Aorta (tissue), 5 donors: Measurements from ENCODE around the gene NRL. TPM values are rescaled to one million over a fixed set of nuclear protein-coding genes. Genes with fewer than 3 reads are reported as not detected.
A peak's percentile ranks its signal among the peaks of the same experiment; 100 is the strongest.

Experiments
- ATAC-seq: fragments of 200-7000 bp; cut with Tn5 transposase; one replicate; pipeline ENCODE4 v1.9.1; 2022; ENCODE audit warnings: moderate library complexity; ENCODE audit not compliant: low FRiP score
- DNase-seq, 2 donors: peaks; one replicate each; pipeline ENCODE4 v3.0.0-alpha.2; 2020
- H3K27ac ChIP-seq, 2 donors: one replicate each; pipeline ENCODE4 v1.5.1; 2013; ENCODE audit warnings: low read length in 2 of 2, mild to moderate bottlenecking in 2 of 2, moderate library complexity in 2 of 2, control low read depth in 1 of 2, inconsistent platforms in 1 of 2, low read depth in 1 of 2
- H3K27me3 ChIP-seq, 2 donors: one replicate each; pipeline ENCODE4 v1.6.1; 2013; ENCODE audit warnings: control low read depth in 1 of 2, low read length in 1 of 2, mild to moderate bottlenecking in 1 of 2, moderate library complexity in 1 of 2; ENCODE audit not compliant: insufficient read depth in 2 of 2, control insufficient read depth in 1 of 2
- H3K36me3 ChIP-seq, 2 donors: one replicate each; pipeline ENCODE4 v1.6.1; 2013; ENCODE audit warnings: control low read depth in 1 of 2, low read length in 1 of 2, mild to moderate bottlenecking in 1 of 2; ENCODE audit not compliant: insufficient read depth in 2 of 2, control insufficient read depth in 1 of 2
- H3K4me1 ChIP-seq, 2 donors: one replicate each; pipeline ENCODE4 v1.6.1; 2013; ENCODE audit warnings: low read length in 2 of 2, control low read depth in 1 of 2, mild to moderate bottlenecking in 1 of 2, moderate library complexity in 1 of 2; ENCODE audit not compliant: insufficient read depth in 2 of 2, control insufficient read depth in 1 of 2
- H3K4me3 ChIP-seq, 2 donors: one replicate each; pipeline ENCODE4 v1.5.1; 2013; ENCODE audit warnings: low read length in 2 of 2, control low read depth in 1 of 2, mild to moderate bottlenecking in 1 of 2
- H3K9me3 ChIP-seq: one replicate; pipeline ENCODE4 v1.6.1; 2013; ENCODE audit warnings: mild to moderate bottlenecking, low read length; ENCODE audit not compliant: control insufficient read depth
- WGBS, 2 donors: extraction: QIAGEN DNeasy Blood & Tissue Kit; methylation state at CpG; one replicate each; pipeline ENCODE4 v1.1.7; 2013; 5-methylcytosine and 5-hydroxymethylcytosine counted together
- intact Hi-C, 2 donors: fragments of 100-400 bp; cut with DNase I; formaldehyde crosslinking; loops; one replicate each; pipeline versions ENCODE4 v1.14.2 to v1.15.0; 2022
- polyA plus RNA-seq, 2 donors: library from polyadenylated mRNA; stranded (reverse); fragments of 200-250 nt; gene quantifications; one replicate each; pipeline ENCODE4 v1.2.3, GENCODE V29; 2013
- total RNA-seq, 2 donors: library from RNA; stranded (reverse); fragmentation: NEBNext Ultra II Directional; extraction: Animal tissue kit (Norgen Biotek cat#: 25700); gene quantifications; one replicate each; pipeline ENCODE4 v1.2.1, GENCODE V29; 2021
- donor health status: healthy with polysubstance abuse.
- donor health status: Bipolar disorder and iron deficiency.
- donor health status: DM: no; HTN: no; CAD: no.
- donor health status: DM: no; HTN: no; CAD: no.
- donor health status: DM: yes; HTN: yes; CAD: no.

NRL gene
- total and polyA plus RNA-seq, 4 donors, result 0.63 to 1.4 (median 1.2) TPM

- Histone ChIP-seq H3K27ac (peak within 1 kb of the TSS in 1 of 2 donors; percentile 61), H3K4me3 (peak within 1 kb of the TSS; percentile 46 to 52), H3K9me3 (no peaks in the 10 kb centered on the region), H3K27me3 (no peaks in the 10 kb centered on the region), H3K4me1 (no peaks in the 10 kb centered on the region), H3K36me3 (no peaks in the 10 kb centered on the region)
- ATAC-seq, result peak; percentile 92
- intact Hi-C loops, result loop anchor here (2.0 to 5.0 kb wide), 2 partner anchors 34 to 220 kb away; partner anchors contain the start of genes DCAF11 (in 1 of the 2) and NRL (in 1 of the 2)
- WGBS, 2 donors, result 0 to 1% methylated on average over 24 to 25 of the region's 25 CpGs
- DNase-seq, result peak; percentile 97 to 98
Measured at GRCh38 chr14:24146453-24146977, 31.8 kb upstream of the NRL start, which contains the start of gene PSME2. TSS of gene PSME2 (minus strand) at chr14:24146610. CDS start at chr14:24146581, 29 bp downstream.

- DNase-seq (no peak), ATAC-seq (no peak)
- no peaks in the 10 kb centered on the region for H3K4me1 ChIP-seq
- H3K9me3 ChIP-seq, result no peaks in the 10 kb centered on the region
- 16 to 24% methylated on average over 9 of the region's 9 CpGs for WGBS, 2 donors
- peak overlapping the region in 1 of 2 donors; percentile 21 for H3K27ac ChIP-seq
- H3K4me3 ChIP-seq, result peak overlapping the region; percentile 23 to 50
- no peaks in the 10 kb centered on the region for H3K36me3 ChIP-seq
- intact Hi-C loops, result loop anchor here (2.0 to 5.0 kb wide), 2 partner anchors 34 to 221 kb away; partner anchors contain the start of genes DCAF11 (in 1 of the 2) and NRL (in 1 of the 2)
- no peaks in the 10 kb centered on the region for H3K27me3 ChIP-seq
Measured at GRCh38 chr14:24145690-24146452, 31.1 kb upstream of the NRL start.

DNA sequence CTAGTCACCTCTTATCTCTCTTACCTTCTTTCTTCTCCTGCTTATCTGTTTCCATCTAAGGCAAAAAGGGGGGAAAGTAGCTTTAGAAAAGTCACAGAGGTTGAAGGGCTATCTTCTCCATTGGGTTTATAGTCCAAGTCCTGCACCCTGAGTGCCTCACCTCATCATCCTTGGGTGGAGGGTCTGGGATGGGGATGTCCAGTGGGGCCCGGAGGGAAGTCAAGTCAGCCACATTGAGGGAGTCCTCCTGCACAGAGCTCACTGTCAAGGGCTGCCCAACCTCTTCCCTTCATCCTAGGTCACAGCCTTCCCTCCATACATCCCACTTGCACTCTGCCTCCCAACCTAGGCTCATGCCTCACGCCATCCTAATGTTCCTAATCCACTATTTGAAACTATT is 30.5 kb upstream of the NRL start:
- intact Hi-C loops, result loop anchor here in 1 of 2 donors (5.0 kb wide), 1 partner anchor 33 kb away; the partner anchor contains the start of genes DCAF11 and NRL
- ATAC-seq (no peak), DNase-seq (no peak)
- no peak overlapping the region for H3K4me3 ChIP-seq
- no peaks in the 10 kb centered on the region for H3K27me3 ChIP-seq
- WGBS, 2 donors, result 95 to 96% methylated on average over 2 of the region's 2 CpGs
- H3K4me1 ChIP-seq, result no peaks in the 10 kb centered on the region
- H3K27ac ChIP-seq, result no peak overlapping the region
- H3K9me3 ChIP-seq, result no peaks in the 10 kb centered on the region
- H3K36me3 ChIP-seq, result no peaks in the 10 kb centered on the region

DNA sequence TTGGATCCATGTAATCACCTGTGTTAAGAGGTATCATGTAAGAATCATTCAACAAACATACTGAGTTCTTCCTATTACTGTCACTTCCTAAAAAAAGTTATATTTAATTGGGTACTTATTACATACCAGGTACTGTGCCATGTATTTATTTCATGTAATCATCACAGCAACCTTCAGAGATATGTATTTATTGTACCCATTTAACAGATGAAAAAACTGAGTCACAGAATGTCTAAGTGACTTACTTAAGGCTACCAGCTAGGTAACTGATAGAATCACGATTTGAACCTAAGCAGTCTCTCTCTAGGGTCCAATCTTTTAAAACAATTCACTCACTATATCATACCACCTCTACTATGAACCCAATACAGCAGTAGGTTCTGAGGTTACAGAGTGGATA is 29.7 kb upstream of the NRL start:
- intact Hi-C loops, result no loop called here
- no peaks in the 10 kb centered on the region for H3K27me3 ChIP-seq
- H3K4me1 ChIP-seq, result no peaks in the 10 kb centered on the region
- H3K36me3 ChIP-seq, result no peaks in the 10 kb centered on the region
- no peak for ATAC-seq
- DNase-seq, result no peak
- no peak overlapping the region for H3K4me3 ChIP-seq
- WGBS, 2 donors, result 88 to 97% methylated on average over 1 of the region's 1 CpG
- H3K27ac ChIP-seq, result no peak overlapping the region
- no peaks in the 10 kb centered on the region for H3K9me3 ChIP-seq

DNA sequence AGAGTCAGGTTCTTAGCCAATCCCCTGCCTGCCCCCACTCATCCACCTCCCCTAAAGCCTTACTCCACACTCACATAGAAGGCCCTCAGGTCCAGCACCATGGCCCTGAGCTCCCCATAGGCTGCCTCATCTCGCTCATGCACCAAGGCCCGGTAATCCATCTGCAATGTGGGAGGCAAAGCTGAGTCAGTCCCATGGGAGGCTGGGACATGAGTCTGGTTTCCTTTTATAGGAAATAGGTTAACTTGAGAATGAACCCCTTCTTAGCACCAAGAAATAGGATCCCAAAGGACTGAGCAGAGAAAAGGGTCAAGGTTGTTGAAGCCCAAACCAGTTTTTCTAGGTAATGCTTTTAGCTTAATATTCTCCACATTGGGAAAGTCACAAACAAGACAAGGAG is 28.8 kb upstream of the NRL start:
- Histone ChIP-seq H3K4me3 (no peak overlapping the region), H3K9me3 (no peaks in the 10 kb centered on the region), H3K27me3 (no peaks in the 10 kb centered on the region), H3K36me3 (no peaks in the 10 kb centered on the region), H3K27ac (no peak overlapping the region), H3K4me1 (no peaks in the 10 kb centered on the region)
- 63 to 65% methylated on average over 2 of the region's 2 CpGs for WGBS, 2 donors
- intact Hi-C loops, result no loop called here
- ATAC-seq, result no peak
- peak; percentile 21 to 51 for DNase-seq

DNA sequence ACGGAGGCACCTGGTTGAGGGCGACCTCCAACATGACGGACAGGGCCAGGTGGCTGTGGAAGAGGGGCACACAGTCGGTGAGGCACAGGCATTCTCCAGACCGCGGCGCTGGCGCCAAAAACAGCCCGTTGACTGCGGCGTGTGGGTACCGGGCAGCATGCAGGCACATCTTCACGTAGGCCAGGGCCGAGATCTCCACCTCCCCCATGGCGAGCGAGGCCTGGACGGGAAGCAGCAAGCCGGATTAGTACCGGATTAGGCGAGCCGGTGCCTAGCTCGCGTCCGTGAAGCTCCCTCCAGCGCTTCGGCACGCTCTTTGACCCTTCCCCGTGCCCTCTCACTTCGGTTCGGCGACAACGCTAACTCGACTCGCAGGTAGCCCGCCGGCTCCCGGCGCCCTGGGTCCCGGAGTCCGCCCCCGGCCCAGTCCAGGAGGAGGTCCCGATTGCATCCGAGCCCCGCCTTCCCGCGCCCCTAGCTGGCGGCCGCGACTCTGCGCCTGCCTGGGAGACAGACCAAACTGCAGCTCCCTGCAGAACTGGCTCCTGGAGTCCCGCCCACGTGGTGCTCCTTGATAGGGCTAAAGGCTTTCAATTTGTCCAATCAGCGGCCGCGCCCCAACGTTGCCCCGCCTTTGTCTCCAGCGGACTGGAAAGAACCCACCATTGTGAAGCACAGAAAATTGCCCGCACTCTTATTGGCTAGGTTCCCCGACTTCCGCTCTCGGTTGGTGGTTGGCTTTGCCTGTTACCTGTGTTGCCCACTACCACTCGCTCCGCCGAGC is 26.5 kb upstream of the NRL start, which contains the start of gene EMC9:
Gene EMC9, minus strand, starts transcription at position 495 of the 784 bp plus-strand sequence. Its CDS starts 287 bp downstream, at position 208.
- ATAC-seq, result peak; percentile 97
- H3K4me1 ChIP-seq, result no peaks in the 10 kb centered on the region
- peak within 1 kb of the TSS; percentile 20 to 53 for H3K4me3 ChIP-seq
- no peaks in the 10 kb centered on the region for H3K36me3 ChIP-seq
- no peaks in the 10 kb centered on the region for H3K9me3 ChIP-seq
- no peaks in the 10 kb centered on the region for H3K27me3 ChIP-seq
- DNase-seq, result peak; percentile 100
- H3K27ac ChIP-seq, result peak within 1 kb of the TSS in 1 of 2 donors; percentile 60
- intact Hi-C loops, result loop anchor here in 1 of 2 donors (2.0 kb wide), 1 partner anchor 26 kb away; the partner anchor contains the start of genes DCAF11 and NRL
- 0 to 1% methylated on average over 61 to 65 of the region's 65 CpGs for WGBS, 2 donors

DNA sequence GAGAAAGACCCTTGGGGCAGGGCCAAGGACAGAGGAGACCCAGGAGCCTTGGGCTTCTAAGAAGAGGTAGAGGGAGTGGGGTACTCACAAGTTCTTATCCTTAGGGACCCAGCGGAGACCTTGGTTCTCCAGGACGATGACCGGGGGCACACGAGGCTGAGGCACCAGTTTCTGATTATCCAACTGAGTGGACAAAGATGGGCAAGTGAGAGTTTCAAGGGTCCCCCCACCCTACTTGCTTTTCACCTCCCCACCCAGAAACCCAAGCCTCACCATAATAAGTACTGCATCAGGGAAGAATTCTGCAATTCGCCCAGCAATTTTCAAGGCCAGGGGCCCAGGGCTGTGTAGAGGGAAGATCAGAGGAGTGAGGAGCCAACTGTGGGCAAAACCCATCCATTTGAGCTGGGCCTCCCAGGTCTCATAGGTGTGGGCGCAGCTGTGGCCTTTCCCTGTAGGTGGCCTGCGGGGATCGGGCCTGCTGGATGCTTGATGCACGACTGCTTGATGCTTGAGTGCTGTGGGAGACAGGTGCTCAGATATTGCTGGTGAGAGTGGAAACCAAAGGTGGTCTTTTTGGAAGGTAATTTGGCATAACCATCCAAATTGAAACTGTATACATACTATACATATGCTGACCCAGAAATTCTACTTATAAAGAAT is 24.7 kb upstream of the NRL start:
- DNase-seq (peak; percentile 41 to 73), ATAC-seq (no peak)
- no peaks in the 10 kb centered on the region for H3K27me3 ChIP-seq
- no peaks in the 10 kb centered on the region for H3K9me3 ChIP-seq
- no peaks in the 10 kb centered on the region for H3K36me3 ChIP-seq
- 90 to 91% methylated on average over 9 of the region's 9 CpGs for WGBS, 2 donors
- no peak overlapping the region for H3K27ac ChIP-seq
- H3K4me1 ChIP-seq, result no peaks in the 10 kb centered on the region
- H3K4me3 ChIP-seq, result no peak overlapping the region
- intact Hi-C loops, result no loop called here
